ENCODE results near the gene MIPOL1.
"Not testable (repeated sequence)": the region's sequence is repeated elsewhere in the genome, so short reads cannot be mapped to it uniquely, and the experiment has no call there.

Gene MIPOL1

DNA sequence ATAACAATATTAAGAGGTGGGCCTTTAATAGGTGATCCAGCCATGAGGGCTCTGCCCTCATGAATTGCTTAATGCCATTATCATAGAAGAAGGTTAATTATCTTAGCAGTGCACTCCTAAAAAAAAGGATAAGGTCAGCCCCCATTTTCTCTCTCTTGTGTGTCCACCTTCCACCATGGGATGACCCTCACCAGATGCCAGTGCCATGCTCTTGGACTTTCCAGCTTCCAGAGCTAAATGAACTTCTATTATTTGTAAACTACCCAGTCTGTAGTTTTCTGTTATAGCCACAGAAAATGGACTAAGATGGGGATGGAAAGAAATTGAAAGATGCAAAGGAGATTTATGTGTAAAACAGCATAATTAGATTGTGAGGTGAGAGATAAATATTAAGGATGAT is 271.9 kb downstream of the MIPOL1 start:
- DNase-seq, result no peak

- DNase-seq, result no peak
Measured at GRCh38 chr14:37470251-37470650, 272.5 kb downstream of the MIPOL1 start.

GRCh38 chr14:37472906-37473305 is 275.2 kb downstream of the MIPOL1 start:
- DNase-seq, result no peak

- DNase-seq, result no peak
Measured at GRCh38 chr14:37474191-37474590, 276.5 kb downstream of the MIPOL1 start.

GRCh38 chr14:37480446-37481290 is 282.9 kb downstream of the MIPOL1 start:
- no peak for DNase-seq

DNA sequence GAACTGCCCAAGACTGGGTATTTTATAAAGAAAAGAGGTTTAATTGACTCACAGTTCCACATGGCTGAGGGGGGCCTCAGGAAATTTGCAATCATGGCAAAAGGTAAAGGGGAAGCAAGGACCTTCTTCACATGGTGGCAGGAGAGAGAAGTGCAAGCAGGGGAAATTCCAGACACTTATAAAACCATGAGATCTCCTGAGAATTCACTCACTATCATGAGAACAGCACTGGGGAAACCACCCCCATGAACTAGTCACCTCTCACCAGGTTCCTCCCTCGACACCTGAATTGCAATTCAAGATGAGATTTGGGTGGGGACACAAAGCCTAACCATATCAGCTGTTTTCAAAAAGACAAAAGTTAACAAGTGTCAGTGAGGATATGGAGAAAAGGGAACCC is 284.7 kb downstream of the MIPOL1 start:
- no peak for DNase-seq

- no peak for DNase-seq
Measured at GRCh38 chr14:37483672-37484071, 285.9 kb downstream of the MIPOL1 start.

DNA sequence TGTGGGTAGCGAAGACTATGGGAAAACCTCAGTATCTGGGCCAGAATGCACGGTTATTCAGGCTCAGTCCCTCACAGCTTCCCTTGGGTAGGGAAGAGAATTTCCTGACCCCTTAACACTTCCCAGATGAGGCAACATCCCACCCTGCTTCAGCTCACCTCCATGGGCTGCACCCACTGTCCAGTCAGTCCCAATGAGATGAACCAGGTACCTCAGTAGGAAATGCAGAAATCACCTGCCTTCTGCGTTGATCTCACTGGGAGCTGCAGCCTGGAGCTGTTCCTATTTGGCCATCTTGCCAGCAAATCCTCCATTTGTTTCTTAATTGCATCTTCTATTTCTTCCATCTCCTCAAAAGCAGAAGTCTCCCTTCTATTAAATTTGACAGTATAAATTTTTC is 292.9 kb downstream of the MIPOL1 start:
- DNase-seq, result no peak

DNA sequence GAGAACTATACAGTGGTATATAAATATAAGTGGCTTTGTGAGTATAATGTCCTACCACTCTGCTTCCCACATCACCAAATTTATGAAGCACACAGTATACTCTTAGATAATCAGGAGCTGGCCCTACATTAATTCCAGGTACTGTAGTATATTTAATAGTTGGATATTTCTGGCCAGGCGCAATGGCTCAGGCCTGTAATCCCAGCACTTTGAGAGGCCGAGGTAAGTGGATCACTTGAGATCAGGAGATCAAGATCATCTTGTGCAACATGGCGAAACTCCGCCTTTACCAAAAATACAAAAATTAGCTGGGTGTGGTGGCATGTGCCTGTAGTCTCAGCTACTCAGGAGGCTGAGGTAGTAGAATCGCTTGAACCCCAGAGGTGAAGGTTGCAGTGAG is 293.3 kb downstream of the MIPOL1 start:
- DNase-seq, result no peak

GRCh38 chr14:37493606-37494005 is 295.9 kb downstream of the MIPOL1 start:
- no peak for DNase-seq

DNA sequence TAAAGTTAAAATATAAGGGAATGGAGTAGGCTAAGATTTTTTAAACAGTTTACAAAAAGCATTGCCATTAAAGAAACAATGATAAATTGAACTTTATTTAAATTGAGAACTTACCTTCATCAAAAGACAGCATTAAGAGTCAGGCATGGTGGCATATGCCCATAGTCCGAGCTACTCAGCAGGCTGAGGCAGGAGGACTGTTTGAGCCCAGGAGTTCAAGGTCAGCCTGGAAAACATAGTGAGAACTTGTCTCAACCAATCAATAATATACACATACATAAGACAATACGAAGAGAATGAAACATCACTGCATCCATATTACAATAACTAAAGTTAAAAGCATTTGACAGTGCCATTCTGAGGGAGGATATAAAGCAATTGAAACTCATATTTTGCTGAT is 299.7 kb downstream of the MIPOL1 start:
- no peak for DNase-seq

- no peak for DNase-seq
Measured at GRCh38 chr14:37501877-37502276, 304.1 kb downstream of the MIPOL1 start.

DNA sequence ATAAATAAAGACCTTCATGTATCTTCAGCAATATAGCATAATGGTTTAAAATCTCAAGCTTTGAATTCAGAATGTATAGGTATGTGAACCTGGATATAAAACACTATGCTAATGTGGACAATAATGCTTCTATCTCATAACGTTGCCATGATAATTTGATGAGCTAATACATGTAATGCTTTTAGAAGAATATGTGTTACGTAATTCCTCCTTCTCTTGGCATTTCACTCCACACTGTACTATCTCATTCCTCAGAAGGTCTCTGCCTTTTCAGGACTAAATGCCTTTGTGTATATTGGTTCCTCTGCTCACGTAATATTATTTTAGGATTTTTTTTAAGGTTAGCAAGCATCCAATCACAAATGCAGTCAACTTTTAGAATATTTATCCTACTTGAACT is 310.8 kb downstream of the MIPOL1 start:
- DNase-seq, result no peak

GRCh38 chr14:37512173-37512572 is 314.4 kb downstream of the MIPOL1 start:
- DNase-seq, result no peak

DNA sequence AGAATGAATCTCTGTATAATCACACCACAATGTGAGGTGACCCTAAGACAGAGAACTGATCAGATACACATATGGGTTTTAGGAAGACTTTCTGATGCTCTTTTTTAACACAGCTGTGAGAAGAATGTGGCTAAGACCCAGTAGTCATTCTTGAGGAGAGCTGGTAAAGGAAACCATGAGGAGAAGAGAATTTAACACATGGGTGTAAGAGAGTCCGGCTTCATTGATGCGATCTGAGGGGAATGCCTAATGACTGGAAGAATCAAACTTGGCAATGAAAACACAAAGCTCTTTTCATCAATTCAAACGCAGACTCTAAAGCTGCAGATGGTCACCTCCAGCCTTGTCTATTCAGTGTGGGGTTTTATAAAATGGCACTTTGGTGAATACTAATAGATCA is 318.0 kb downstream of the MIPOL1 start:
- no peak for DNase-seq

DNA sequence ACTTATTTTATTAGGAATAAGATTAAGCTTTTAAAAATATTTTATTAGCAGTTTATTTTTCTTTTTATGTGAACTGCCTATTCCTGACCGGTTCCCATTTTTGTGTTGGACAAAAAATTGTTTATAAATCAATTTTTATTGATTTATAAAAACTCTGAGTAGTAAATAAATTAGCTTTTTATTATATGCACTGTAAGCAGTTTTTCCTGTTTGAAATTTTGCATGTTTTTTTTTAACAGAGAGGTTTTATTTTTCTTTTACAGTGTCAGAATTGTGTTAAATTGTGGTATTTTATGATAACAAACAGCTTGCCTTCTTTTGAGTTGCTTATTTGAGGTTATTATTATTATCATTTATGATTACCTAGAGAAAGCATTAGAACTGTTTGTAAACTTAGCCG is 329.3 kb downstream of the MIPOL1 start:
- no peak for DNase-seq

- no peak for DNase-seq
Measured at GRCh38 chr14:37539992-37540391, 342.3 kb downstream of the MIPOL1 start.

DNA sequence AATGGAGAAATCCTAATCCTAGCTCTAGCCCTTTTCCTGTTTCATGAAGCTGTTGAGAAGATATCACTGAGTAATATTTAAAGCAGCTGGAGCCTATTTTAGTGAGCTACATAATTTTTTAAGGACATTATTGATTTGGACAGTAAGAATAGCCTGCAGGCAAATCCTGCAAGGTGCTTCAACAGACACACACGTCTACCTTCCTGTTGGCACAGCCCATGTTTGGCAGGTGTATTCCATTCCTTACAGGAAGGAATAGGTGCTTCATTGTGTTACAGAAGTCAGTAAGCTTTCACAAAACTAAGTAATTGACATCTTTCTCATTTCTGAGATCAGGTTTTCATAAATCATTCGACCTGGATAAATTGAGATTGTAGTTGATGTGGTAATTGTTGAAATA is 346.7 kb downstream of the MIPOL1 start:
- DNase-seq, result peak; percentile 56

DNA sequence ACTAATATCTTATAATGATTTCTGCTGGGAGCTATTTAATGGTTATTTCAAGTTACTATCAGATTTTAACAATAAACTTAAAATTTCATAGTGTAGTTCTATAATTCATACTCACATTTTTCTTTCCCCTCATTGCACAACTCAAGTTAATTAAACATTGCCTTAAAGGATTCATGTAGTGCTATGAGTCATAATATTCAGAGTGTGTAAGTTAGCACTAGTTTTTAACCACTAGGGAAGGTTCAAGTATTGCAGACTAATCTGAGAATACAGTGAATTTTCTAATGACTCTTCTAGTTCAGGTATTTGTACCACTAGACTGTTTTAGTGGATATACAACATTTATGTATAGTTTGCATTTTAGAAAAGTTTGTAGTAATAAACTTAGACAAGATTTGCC is 347.4 kb downstream of the MIPOL1 start:
- no peak for DNase-seq

DNA sequence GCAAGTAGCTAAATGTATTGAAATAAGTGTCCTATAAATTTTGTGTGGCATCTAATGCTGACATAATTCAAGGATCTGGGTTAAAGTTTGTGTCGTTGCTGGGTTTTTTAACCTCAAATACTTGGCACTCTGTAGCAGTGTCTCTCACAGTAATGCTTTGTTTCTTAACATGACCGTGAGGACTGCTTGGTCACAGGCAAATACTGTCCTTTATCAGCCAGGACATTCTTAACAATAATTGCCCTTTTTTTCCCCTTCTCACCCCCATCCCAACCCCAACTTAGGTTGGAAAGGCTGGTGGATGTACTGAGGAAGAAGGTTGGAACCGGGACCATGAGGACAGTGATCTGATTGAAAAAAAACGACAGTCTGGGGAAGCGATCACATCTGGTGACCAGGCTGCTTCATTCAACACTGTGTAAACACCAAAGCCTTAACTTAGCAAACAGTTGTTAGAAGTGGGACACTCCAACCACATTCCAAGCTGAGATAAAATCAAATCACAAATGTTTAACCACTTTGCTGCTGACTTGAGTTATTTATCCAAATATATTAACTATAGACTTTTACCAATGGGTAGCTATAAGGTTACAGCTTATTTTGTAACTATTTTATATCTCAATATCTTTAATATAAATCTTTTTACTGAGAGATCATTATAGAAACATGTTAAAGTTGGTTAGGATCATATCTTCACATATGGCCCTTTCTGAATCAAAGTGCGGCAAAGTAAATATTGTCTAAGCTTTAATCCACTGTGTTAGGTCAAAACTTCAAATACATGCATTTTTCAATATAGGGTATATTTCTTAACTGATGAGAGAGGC is 349.1 kb downstream of the MIPOL1 start:
- DNase-seq, result peak; percentile 2

DNA sequence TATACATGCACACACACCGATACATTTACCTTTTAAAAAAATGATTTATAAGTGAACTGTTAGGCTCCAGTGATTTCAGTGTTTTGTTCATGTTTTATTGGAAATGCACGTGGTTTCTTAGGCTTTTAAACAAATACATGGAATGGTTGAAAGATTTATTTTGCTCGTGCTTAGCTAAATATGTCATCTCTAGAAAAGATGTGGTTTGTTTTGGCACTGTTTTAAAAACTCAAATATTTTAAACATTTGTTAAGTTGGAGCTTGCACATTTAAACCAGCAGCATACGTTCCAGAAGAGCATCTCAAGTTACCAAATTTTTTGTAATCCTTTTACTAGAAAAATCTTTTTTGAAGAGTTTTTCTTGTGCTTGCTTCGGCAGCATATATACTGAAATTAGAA is 352.8 kb downstream of the MIPOL1 start:
- no peak for DNase-seq

DNA sequence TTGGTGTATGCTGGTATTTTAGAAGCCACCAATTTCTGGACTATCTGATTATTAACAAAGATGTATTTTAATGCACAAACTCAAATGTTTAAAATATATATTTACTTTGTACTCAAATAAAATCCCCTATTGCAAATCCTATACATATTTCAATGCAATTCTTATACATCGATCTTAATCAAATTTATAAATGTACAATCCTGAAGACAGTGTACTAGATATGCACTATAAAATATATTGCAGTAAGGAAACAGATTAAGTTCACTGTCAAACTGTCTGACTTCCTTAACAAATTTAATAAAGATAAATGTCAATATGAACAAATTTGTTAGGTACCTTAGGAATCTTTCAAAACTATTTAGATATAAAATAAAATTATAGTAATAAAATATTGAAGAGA is 353.4 kb downstream of the MIPOL1 start:
- no peak for DNase-seq

- no peak for DNase-seq
Measured at GRCh38 chr14:37553935-37554550, 356.3 kb downstream of the MIPOL1 start.

DNA sequence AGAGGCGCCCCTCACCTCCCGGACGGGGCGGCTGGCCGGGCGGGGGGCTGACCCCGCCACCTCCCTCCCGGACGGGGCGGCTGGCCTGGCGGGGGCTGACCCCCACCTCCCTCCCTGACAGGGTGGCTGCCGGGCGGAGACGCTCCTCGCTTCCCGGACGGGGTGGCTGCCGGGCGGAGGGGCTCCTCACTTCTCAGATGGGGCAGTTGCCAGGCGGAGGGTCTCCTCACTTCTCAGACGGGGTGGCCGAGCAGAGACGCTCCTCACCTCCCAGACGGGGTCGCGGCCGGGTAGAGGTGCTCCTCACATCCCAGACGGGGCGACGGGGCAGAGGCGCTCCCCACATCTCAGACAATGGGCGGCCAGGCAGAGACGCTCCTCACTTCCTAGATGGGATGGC is 357.9 kb downstream of the MIPOL1 start:
- DNase-seq, result not testable (repeated sequence)
